Mesendoderm (in vitro differentiated cells): ENCODE data around the gene STPG4.

Source experiments
- DNase-seq: peaks from one replicate; pipeline ENCODE4 v3.0.0; 2013
- H2AK5ac ChIP-seq: 2 replicates; pipeline ENCODE4 v1.6.1; 2013; ENCODE audit warnings: low read length, inconsistent platforms
- H2BK120ac ChIP-seq: 2 replicates; pipeline ENCODE4 v1.6.1; 2013; ENCODE audit warnings: low read depth, mild to moderate bottlenecking, low read length, moderate library complexity, mixed read lengths
- H2BK15ac ChIP-seq: replicated peaks from 2 replicates; pipeline ENCODE4 v1.6.1; 2013; ENCODE audit warnings: low read depth, mild to moderate bottlenecking, moderate library complexity
- H2BK5ac ChIP-seq: 2 replicates; pipeline ENCODE4 v1.6.1; 2013; ENCODE audit warnings: low read length, inconsistent platforms
- H3K18ac ChIP-seq: 2 replicates; pipeline ENCODE4 v1.6.1; 2013; ENCODE audit warnings: mild to moderate bottlenecking, low read length, mixed read lengths
- H3K23ac ChIP-seq: one replicate; pipeline ENCODE4 v1.6.1; 2013; ENCODE audit warnings: low read length
- H3K27ac ChIP-seq: 2 replicates; pipeline ENCODE4 v1.5.1; 2013; ENCODE audit warnings: low read depth, mild to moderate bottlenecking, inconsistent platforms, low read length, moderate library complexity
- H3K27me3 ChIP-seq: 2 replicates; pipeline ENCODE4 v1.6.1; 2013; ENCODE audit warnings: low read length, control low read depth, mild to moderate bottlenecking, inconsistent platforms; ENCODE audit not compliant: insufficient read depth, poor library complexity
- H3K36me3 ChIP-seq: 2 replicates; pipeline ENCODE4 v1.6.1; 2013; ENCODE audit warnings: low read length, inconsistent platforms; ENCODE audit not compliant: control insufficient read depth, insufficient read depth
- H3K4ac ChIP-seq: one replicate; pipeline ENCODE4 v1.6.1; 2013; ENCODE audit warnings: low read depth, mild to moderate bottlenecking, low read length, moderate library complexity
- H3K4me1 ChIP-seq: 2 replicates; pipeline ENCODE4 v1.6.1; 2013; ENCODE audit warnings: low read depth, low read length, inconsistent platforms; ENCODE audit not compliant: control insufficient read depth
- H3K4me2 ChIP-seq: 2 replicates; pipeline ENCODE4 v1.6.1; 2013; ENCODE audit warnings: low read length
- H3K4me3 ChIP-seq: 2 replicates; pipeline ENCODE4 v1.5.1; 2013; ENCODE audit warnings: mild to moderate bottlenecking, low read length
- H3K56ac ChIP-seq: one replicate; pipeline ENCODE4 v1.6.1; 2013; ENCODE audit warnings: low read length
- H3K79me1 ChIP-seq: 2 replicates; pipeline ENCODE4 v1.6.1; 2013; ENCODE audit warnings: low read length, inconsistent platforms
- H3K79me2 ChIP-seq: 2 replicates; pipeline ENCODE4 v1.6.1; 2013; ENCODE audit warnings: mild to moderate bottlenecking, low read length; ENCODE audit not compliant: control insufficient read depth, insufficient read depth
- H3K9ac ChIP-seq: 2 replicates; pipeline ENCODE4 v1.6.1; 2013; ENCODE audit warnings: low read length, inconsistent platforms
- H4K5ac ChIP-seq: one replicate; pipeline ENCODE4 v1.6.1; 2013; ENCODE audit warnings: low read length
- H4K8ac ChIP-seq: one replicate; pipeline ENCODE4 v1.6.1; 2013; ENCODE audit warnings: low read depth, mild to moderate bottlenecking, control low read depth, low read length, moderate library complexity
- WGBS: extraction: QIAGEN DNeasy Blood & Tissue Kit; methylation state at CpG from one replicate; pipeline ENCODE4 v1.1.7; 2013; ENCODE audit warnings: low lambda C conversion rate, missing lambda C conversion rate; ENCODE audit not compliant: insufficient coverage; ENCODE audit errors: extremely low coverage; 5-methylcytosine and 5-hydroxymethylcytosine counted together

The STPG4 gene

DNA sequence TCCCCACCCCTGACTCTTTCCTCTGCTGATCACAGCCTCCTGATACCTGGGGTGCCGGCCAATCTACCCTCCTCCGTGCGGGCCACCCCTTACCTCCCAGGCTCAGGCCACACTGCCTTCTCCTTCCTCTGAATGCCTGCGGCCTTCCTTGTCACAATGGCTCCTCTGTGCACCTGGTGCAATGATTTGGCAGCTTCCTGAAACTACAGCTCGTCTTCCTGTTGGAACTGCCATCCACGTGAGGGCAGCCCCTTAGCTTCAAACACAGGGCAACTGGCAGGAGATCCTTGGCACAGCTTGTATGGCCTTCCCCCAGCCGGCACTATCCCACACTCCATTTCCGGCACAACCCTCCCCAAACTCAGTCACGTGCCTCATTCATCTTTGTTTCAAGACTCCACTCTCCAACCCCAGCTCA lies 69.0 kb downstream of the STPG4 start:
- Histone ChIP-seq H3K56ac (no peak overlapping the region), H2BK120ac (no peak overlapping the region), H4K8ac (no peak overlapping the region), H3K9ac (no peak overlapping the region), H3K27ac (no peak overlapping the region), H3K4me3 (no peak overlapping the region), H2BK5ac (no peak overlapping the region), H3K23ac (no peak overlapping the region), H3K79me2 (no peaks in the 10 kb centered on the region), H3K27me3 (no peaks in the 10 kb centered on the region), H3K18ac (no peak overlapping the region), H4K5ac (no peak overlapping the region), H3K4ac (no peak overlapping the region), H2BK15ac (no peak overlapping the region), H3K36me3 (no peaks in the 10 kb centered on the region), H2AK5ac (peak overlapping the region; percentile 70), H3K4me2 (no peak overlapping the region), H3K79me1 (no peaks in the 10 kb centered on the region), H3K4me1 (peaks cover 10% of the 10 kb centered on the region)
- no CpG with 5 or more reads among the region's 9 CpGs for WGBS
- DNase-seq: no peak

DNA sequence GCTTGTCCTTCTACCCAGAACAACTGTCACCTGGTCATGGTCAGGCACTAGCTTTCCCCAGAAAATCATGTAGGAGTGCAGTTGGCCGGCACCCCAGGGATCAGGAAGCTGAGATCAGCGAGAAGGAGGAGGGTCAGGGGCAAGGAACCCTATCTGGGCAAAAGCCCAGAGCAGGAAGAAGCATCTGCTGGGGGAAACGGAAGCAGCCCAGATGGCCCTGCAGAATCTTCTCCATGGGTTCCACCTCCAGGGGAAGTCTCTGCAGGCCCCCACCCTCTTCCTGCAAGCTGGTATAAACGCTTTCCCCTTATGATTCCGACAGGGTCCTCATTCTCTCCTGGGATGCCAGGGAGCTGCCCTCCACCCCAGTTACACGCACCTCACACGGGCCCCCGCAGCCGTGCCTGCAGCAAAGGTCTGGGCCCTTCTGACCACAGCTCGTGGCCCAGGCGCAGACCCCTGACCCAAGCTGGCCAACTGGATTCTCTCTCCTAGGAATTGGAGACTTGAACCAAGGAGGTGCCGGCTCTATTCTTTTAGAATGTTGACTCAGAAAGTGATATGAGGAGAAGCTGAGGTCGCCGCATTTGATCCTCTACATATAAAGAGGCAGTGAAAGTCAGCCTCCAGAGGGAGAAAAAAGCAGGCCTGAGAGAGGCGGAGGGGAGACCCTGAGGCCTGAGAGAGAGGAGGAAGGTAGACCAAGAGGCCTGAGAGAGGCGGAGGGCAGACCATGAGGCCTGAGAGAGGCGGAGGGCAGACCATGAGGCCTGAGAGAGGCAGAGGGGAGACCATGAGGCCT lies 71.0 kb downstream of the STPG4 start:
- H2AK5ac ChIP-seq: no peak overlapping the region
- H3K4me3 ChIP-seq: no peak overlapping the region
- no peaks in the 10 kb centered on the region for H3K27me3 ChIP-seq
- peaks cover 6% of the 10 kb centered on the region for H3K4me1 ChIP-seq
- no peak overlapping the region for H2BK15ac ChIP-seq
- no peak overlapping the region for H4K5ac ChIP-seq
- no peaks in the 10 kb centered on the region for H3K79me2 ChIP-seq
- WGBS: no CpG with 5 or more reads among the region's 17 CpGs
- H3K23ac ChIP-seq: no peak overlapping the region
- DNase-seq: no peak
- no peak overlapping the region for H2BK120ac ChIP-seq
- no peak overlapping the region for H3K4me2 ChIP-seq
- no peak overlapping the region for H3K27ac ChIP-seq
- H3K79me1 ChIP-seq: no peaks in the 10 kb centered on the region
- H4K8ac ChIP-seq: no peak overlapping the region
- no peak overlapping the region for H3K4ac ChIP-seq
- H3K9ac ChIP-seq: no peak overlapping the region
- peak overlapping the region; percentile 17 for H3K56ac ChIP-seq
- H3K18ac ChIP-seq: no peak overlapping the region
- no peaks in the 10 kb centered on the region for H3K36me3 ChIP-seq
- no peak overlapping the region for H2BK5ac ChIP-seq

DNA sequence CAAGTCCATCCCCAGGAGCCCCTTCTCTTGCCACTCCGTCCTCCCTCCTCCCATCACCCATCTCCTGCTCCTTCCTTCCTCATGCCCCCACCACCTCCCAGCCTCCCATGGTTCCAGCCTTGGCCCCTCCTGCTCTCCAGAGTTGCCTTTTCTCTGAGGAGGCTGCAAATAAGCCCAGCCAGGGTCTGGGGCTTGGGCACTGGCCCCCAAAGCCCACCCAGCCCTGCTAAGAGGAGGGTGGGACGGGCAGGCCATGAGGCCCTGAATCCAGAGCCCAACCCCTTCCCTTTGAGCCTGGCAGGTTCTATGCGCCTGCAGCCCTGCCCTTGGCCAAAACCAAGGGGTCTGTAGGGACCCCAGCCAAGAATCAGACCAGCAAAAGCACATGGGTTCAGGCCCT lies 71.6 kb downstream of the STPG4 start:
- Histone ChIP-seq H3K79me2 (no peaks in the 10 kb centered on the region), H3K23ac (no peak overlapping the region), H2BK5ac (no peak overlapping the region), H3K79me1 (no peaks in the 10 kb centered on the region), H3K36me3 (no peaks in the 10 kb centered on the region), H3K27me3 (no peaks in the 10 kb centered on the region), H4K8ac (no peak overlapping the region), H3K4ac (no peak overlapping the region), H3K18ac (no peak overlapping the region), H3K9ac (no peak overlapping the region), H3K56ac (peak overlapping the region; percentile 5), H2BK15ac (no peak overlapping the region), H2BK120ac (no peak overlapping the region), H2AK5ac (no peak overlapping the region), H3K4me2 (no peak overlapping the region), H4K5ac (no peak overlapping the region), H3K4me1 (peaks cover under 1% of the 10 kb centered on the region), H3K27ac (no peak overlapping the region), H3K4me3 (no peak overlapping the region)
- WGBS: no CpG with 5 or more reads among the region's 3 CpGs
- no peak for DNase-seq

DNA sequence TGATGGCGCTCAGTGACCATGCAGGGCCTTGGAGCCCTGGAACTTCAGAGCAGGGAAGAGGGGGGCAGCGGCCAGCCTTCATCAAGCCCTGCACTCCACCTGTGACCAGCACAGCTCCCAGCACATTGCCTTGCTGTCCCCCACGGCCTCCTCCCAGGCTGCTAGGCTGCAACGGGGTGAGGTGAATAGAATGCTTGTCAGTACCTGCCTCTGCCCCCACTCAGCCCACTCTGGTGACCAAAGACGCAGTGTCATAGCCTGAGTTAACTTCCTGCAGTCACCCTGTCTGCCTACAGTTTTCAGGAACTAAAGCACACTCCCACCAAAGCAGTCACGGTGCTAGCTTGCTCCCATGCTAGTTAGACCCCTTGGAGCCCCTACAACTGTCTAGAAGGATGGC lies 72.1 kb downstream of the STPG4 start:
- no peaks in the 10 kb centered on the region for H3K36me3 ChIP-seq
- H2BK120ac ChIP-seq: no peak overlapping the region
- H2BK15ac ChIP-seq: no peak overlapping the region
- H3K27me3 ChIP-seq: no peaks in the 10 kb centered on the region
- no peaks in the 10 kb centered on the region for H3K4me1 ChIP-seq
- no peak for DNase-seq
- no peak overlapping the region for H4K8ac ChIP-seq
- no peak overlapping the region for H3K4ac ChIP-seq
- H3K79me2 ChIP-seq: no peaks in the 10 kb centered on the region
- no CpG with 5 or more reads among the region's 6 CpGs for WGBS
- no peak overlapping the region for H4K5ac ChIP-seq
- H3K56ac ChIP-seq: no peak overlapping the region
- H3K4me3 ChIP-seq: no peak overlapping the region
- no peaks in the 10 kb centered on the region for H3K79me1 ChIP-seq
- H2BK5ac ChIP-seq: no peak overlapping the region
- no peak overlapping the region for H3K18ac ChIP-seq
- no peak overlapping the region for H2AK5ac ChIP-seq
- H3K9ac ChIP-seq: no peak overlapping the region
- no peak overlapping the region for H3K23ac ChIP-seq
- H3K4me2 ChIP-seq: no peak overlapping the region
- no peak overlapping the region for H3K27ac ChIP-seq

DNA sequence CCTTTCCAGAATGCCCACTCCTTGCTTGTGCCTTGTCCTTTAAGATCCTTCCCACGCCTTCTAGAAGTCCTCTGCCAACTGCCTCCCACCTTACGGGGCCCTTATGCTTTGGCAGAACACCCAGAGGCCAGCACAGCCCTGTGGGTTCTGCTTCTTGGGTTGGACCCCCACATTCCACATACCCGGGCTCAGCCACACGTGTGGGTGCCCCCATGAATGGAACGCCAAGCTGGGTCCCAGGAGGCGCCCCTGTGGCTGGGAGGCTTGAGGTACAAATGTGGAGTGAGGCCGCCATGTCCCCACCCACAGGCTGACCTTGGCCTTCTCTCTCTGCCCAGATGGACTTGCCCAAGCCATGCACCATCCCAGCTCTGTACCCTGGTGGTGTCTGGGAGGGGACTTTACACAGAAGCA lies 74.2 kb downstream of the STPG4 start:
- Histone ChIP-seq H3K79me2 (no peaks in the 10 kb centered on the region), H4K8ac (no peak overlapping the region), H3K79me1 (no peaks in the 10 kb centered on the region), H2AK5ac (no peak overlapping the region), H3K9ac (no peak overlapping the region), H3K36me3 (no peaks in the 10 kb centered on the region), H2BK5ac (no peak overlapping the region), H2BK15ac (no peak overlapping the region), H3K4ac (no peak overlapping the region), H3K27ac (no peak overlapping the region), H3K27me3 (no peaks in the 10 kb centered on the region), H2BK120ac (no peak overlapping the region), H3K4me2 (no peak overlapping the region), H4K5ac (no peak overlapping the region), H3K56ac (no peak overlapping the region), H3K23ac (no peak overlapping the region), H3K4me3 (no peak overlapping the region), H3K18ac (no peak overlapping the region), H3K4me1 (peaks cover 11% of the 10 kb centered on the region)
- WGBS: no CpG with 5 or more reads among the region's 7 CpGs
- DNase-seq: no peak
